MM.1S (cell line): Measurements from ENCODE around the gene SUOX.
A peak's percentile ranks its signal among the peaks of the same experiment; 100 is the strongest.

Experiments
- DNase-seq: peaks from one replicate; pipeline ENCODE4 v3.0.0-alpha.2; 2015
- H2AFZ ChIP-seq: fragments of 300-600 bp; sonication (generic); 2 replicates; pipeline ENCODE4 v1.6.0; 2016; ENCODE audit warnings: antibody characterized with exemption, low read length
- H3F3A ChIP-seq: fragments of 300-600 bp; sonication (generic); 2 replicates; pipeline ENCODE4 v1.6.1; 2016; ENCODE audit warnings: mild to moderate bottlenecking, antibody characterized with exemption, low read length, moderate library complexity, mixed read lengths; ENCODE audit not compliant: insufficient read depth
- H3K27ac ChIP-seq: fragments of 300-600 bp; sonication (generic); 2 replicates; pipeline ENCODE4 v1.5.1; 2016; ENCODE audit warnings: mild to moderate bottlenecking, low read length
- H3K27me3 ChIP-seq: fragments of 300-600 bp; sonication (generic); replicated peaks from 2 replicates; pipeline ENCODE4 v1.6.0; 2016; ENCODE audit warnings: low read length; ENCODE audit not compliant: insufficient read depth
- H3K36me3 ChIP-seq: fragments of 300-600 bp; sonication (generic); replicated peaks from 2 replicates; pipeline ENCODE4 v1.6.1; 2016; ENCODE audit warnings: mild to moderate bottlenecking, low read length, mixed read lengths; ENCODE audit not compliant: insufficient read depth
- H3K4me1 ChIP-seq: fragments of 300-600 bp; sonication (generic); 2 replicates; pipeline ENCODE4 v1.6.1; 2016; ENCODE audit warnings: low read length, mixed read lengths
- H3K4me2 ChIP-seq: fragments of 300-600 bp; sonication (generic); 2 replicates; pipeline ENCODE4 v1.6.0; 2016; ENCODE audit warnings: low read depth, low read length
- H3K4me3 ChIP-seq: fragments of 300-600 bp; sonication (generic); 2 replicates; pipeline ENCODE4 v1.5.1; 2016; ENCODE audit warnings: low read length, mixed read lengths
- H3K79me2 ChIP-seq: fragments of 300-600 bp; sonication (generic); 2 replicates; pipeline ENCODE4 v1.6.1; 2016; ENCODE audit warnings: mixed run types, low read length, mixed read lengths
- H3K9ac ChIP-seq: fragments of 300-600 bp; sonication (generic); 2 replicates; pipeline ENCODE4 v1.6.1; 2016; ENCODE audit warnings: low read length, mixed read lengths
- H3K9me2 ChIP-seq: fragments of 300-600 bp; sonication (generic); replicated peaks from 2 replicates; pipeline ENCODE4 v1.6.1; 2016; ENCODE audit warnings: mild to moderate bottlenecking, low read length, mixed read lengths; ENCODE audit not compliant: insufficient read depth
- H3K9me3 ChIP-seq: fragments of 300-600 bp; sonication (generic); replicated peaks from 2 replicates; pipeline ENCODE4 v1.6.1; 2016; ENCODE audit warnings: mild to moderate bottlenecking, low read length, mixed read lengths; ENCODE audit not compliant: insufficient read depth
- H4K20me1 ChIP-seq: fragments of 300-600 bp; sonication (generic); 2 replicates; pipeline ENCODE4 v1.6.1; 2016; ENCODE audit warnings: mild to moderate bottlenecking, low read length, moderate library complexity, mixed read lengths; ENCODE audit not compliant: insufficient read depth
- EZH2 ChIP-seq: fragments of 300-600 bp; sonication (generic); optimal IDR thresholded peaks from 2 replicates; pipeline ENCODE3; 2017; ENCODE audit warnings: low read depth, mild to moderate bottlenecking, antibody characterized with exemption, low read length, mixed read lengths
- EZH2phosphoT487 ChIP-seq: fragments of 300-600 bp; sonication (generic); IDR thresholded peaks from 2 replicates; pipeline ENCODE4 v1.6.1; 2018; ENCODE audit warnings: antibody characterized with exemption, low read length
- TF ChIP-seq, protein P1 (sequence below): fragments of 300-600 bp; sonication (generic); IDR thresholded peaks from 2 replicates; pipeline ENCODE4 v1.5.1; 2016; ENCODE audit warnings: antibody characterized with exemption, low read length, mixed read lengths

SUOX gene

DNA sequence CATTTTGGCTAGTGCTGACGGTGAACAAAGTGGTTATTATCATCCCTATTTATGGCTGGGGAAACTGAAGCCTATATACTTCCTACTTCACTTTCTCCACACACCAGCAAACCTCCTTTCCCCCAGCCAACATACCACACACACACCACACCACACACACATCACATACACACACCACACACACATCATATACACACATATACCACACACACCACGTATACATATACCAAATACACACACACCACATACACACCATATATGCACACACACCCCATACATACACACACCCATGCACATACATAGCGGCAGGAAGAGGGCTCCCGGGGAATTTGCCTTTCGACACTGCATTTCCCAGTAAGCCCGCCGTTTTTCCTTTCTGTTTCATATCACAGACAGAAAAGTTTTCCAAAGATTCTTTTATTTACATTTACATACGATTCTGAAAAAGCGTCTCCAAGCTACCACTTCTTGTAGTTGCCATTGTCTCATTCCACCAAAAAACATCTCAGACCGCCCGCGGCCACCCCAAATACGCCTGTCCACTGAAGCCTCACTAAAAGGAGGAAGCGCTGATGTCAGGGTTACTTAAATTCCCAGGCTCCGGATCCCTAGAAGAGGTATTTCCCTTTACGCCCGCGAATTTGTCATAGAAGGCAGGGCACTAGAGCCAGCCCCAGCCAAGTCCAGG lies 24.0 kb upstream of the SUOX start:
- Histone ChIP-seq H4K20me1 (no peaks in the 10 kb centered on the region), H3K9ac (peak overlapping the region; percentile 62), H3K27me3 (no peaks in the 10 kb centered on the region), H2AFZ (peak overlapping the region; percentile 49), H3K79me2 (peaks cover 40% of the 10 kb centered on the region), H3K9me3 (no peaks in the 10 kb centered on the region), H3K36me3 (no peaks in the 10 kb centered on the region), H3K4me2 (peak overlapping the region; percentile 71), H3K4me3 (peak overlapping the region; percentile 69), H3K27ac (peak overlapping the region; percentile 24; the same call in 1 of the 2 replicates), H3K4me1 (peaks cover 19% of the 10 kb centered on the region), H3F3A (peaks cover 12% of the 10 kb centered on the region), H3K9me2 (no peaks in the 10 kb centered on the region)
- no peak for DNase-seq
- TF ChIP-seq, protein P1, sequence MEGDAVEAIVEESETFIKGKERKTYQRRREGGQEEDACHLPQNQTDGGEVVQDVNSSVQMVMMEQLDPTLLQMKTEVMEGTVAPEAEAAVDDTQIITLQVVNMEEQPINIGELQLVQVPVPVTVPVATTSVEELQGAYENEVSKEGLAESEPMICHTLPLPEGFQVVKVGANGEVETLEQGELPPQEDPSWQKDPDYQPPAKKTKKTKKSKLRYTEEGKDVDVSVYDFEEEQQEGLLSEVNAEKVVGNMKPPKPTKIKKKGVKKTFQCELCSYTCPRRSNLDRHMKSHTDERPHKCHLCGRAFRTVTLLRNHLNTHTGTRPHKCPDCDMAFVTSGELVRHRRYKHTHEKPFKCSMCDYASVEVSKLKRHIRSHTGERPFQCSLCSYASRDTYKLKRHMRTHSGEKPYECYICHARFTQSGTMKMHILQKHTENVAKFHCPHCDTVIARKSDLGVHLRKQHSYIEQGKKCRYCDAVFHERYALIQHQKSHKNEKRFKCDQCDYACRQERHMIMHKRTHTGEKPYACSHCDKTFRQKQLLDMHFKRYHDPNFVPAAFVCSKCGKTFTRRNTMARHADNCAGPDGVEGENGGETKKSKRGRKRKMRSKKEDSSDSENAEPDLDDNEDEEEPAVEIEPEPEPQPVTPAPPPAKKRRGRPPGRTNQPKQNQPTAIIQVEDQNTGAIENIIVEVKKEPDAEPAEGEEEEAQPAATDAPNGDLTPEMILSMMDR, result no peak
- TF ChIP-seq EZH2phosphoT487 (no peak), EZH2 (no peak)

GRCh38 chr12:55973599-55974307 lies 23.3 kb upstream of the SUOX start, which contains the start of gene RAB5B:
TSS of gene RAB5B (plus strand) at chr12:55974078. CDS start at chr12:55986961, 12,883 bp downstream.
- Histone ChIP-seq H3K9me2 (no peaks in the 10 kb centered on the region), H4K20me1 (no peaks in the 10 kb centered on the region), H2AFZ (peak within 1 kb of the TSS; percentile 84), H3K36me3 (no peaks in the 10 kb centered on the region), H3K27ac (peak within 1 kb of the TSS; percentile 35; the same call in 1 of the 2 replicates), H3K9ac (peak within 1 kb of the TSS; percentile 78), H3K27me3 (no peaks in the 10 kb centered on the region), H3K9me3 (no peaks in the 10 kb centered on the region), H3F3A (peaks cover 12% of the 10 kb centered on the region), H3K4me2 (peak within 1 kb of the TSS; percentile 71), H3K4me3 (peak within 1 kb of the TSS; percentile 84), H3K4me1 (peaks cover 19% of the 10 kb centered on the region), H3K79me2 (peaks cover 40% of the 10 kb centered on the region)
- peak; percentile 100 for DNase-seq
- TF ChIP-seq EZH2phosphoT487 (no peak), EZH2 (no peak)
- TF ChIP-seq, protein P1, result no peak

- Histone ChIP-seq H4K20me1 (no peaks in the 10 kb centered on the region), H3K79me2 (peaks cover 40% of the 10 kb centered on the region), H3K4me1 (peaks cover 19% of the 10 kb centered on the region), H3K27ac (peak overlapping the region; percentile 35; the same call in 1 of the 2 replicates), H3K9me3 (no peaks in the 10 kb centered on the region), H3K4me3 (peak overlapping the region; percentile 84), H3K27me3 (no peaks in the 10 kb centered on the region), H3K9ac (peak overlapping the region; percentile 78), H3F3A (peaks cover 12% of the 10 kb centered on the region), H3K36me3 (no peaks in the 10 kb centered on the region), H2AFZ (peak overlapping the region; percentile 84), H3K9me2 (no peaks in the 10 kb centered on the region), H3K4me2 (peak overlapping the region; percentile 71)
- TF ChIP-seq, protein P1, result no peak
- TF ChIP-seq EZH2, result no peak
- TF ChIP-seq EZH2phosphoT487, result no peak
- DNase-seq, result peak; percentile 48
These were observed 22.8 kb upstream of the SUOX start for GRCh38 chr12:55974308-55974730.
